K562 (cell line): ENCODE results near the gene DNAJB4.

ENCODE experiments used
- EP300 ChIP-seq: IDR thresholded peaks from 2 replicates; pipeline ENCODE4 v1.6.1; 2012; ENCODE audit warnings: low read length, improper control_type of control experiment
- MED1 ChIP-seq: sonication (generic); formaldehyde crosslinking; IDR thresholded peaks from 2 replicates; pipeline ENCODE4 v1.8.1; 2023; ENCODE audit warnings: missing genetic modification reagents, borderline replicate concordance
- RAD21 ChIP-seq, 2 experiments: fragments of 250-450 bp in 1 of 2; fragments of 450-650 bp in 1 of 2; sonication (Bioruptor Pico) in 1 of 2; formaldehyde crosslinking in 1 of 2; IDR thresholded peaks in 1 of 2; conservative IDR thresholded peaks in 1 of 2; 2 replicates each; pipeline versions ENCODE4 v1.4.0 to v1.8.0; 2020 to 2022; ENCODE audit warnings: mild to moderate bottlenecking in 2 of 2, moderate library complexity in 1 of 2
- TF ChIP-seq, protein P1 (sequence below): sonication (generic); formaldehyde crosslinking; IDR thresholded peaks from 2 replicates; pipeline ENCODE4 v1.8.0; 2022; ENCODE audit warnings: missing genetic modification reagents, mild to moderate bottlenecking, borderline replicate concordance

DNA sequence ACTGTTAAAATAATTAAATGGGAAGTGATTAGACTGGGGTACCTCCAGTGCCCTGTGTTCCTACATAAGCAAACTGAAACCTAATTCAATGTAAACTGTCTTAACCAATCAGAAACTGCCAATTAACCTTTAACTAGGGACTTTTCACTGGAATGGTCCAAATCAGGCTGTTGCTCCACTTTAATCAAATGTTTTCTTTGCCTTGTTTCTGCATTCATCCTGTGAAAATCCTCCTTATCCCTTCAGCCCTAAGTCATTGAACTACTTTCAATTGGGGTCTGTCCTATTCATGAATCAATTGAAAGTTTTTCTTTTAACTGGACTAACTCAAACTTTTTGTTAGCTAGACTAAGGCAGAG lies 20.8 kb upstream of the DNAJB4 start:
- TF ChIP-seq RAD21 (CRISPR knock-in tag; conservative IDR thresholded peaks at IDR 0.05 in 1 of 2, IDR thresholded peaks at IDR 0.05 in 1 of 2) (no peak), MED1 (CRISPR knock-in tag) (no peak), EP300 (no peak)
- TF ChIP-seq, protein P1, sequence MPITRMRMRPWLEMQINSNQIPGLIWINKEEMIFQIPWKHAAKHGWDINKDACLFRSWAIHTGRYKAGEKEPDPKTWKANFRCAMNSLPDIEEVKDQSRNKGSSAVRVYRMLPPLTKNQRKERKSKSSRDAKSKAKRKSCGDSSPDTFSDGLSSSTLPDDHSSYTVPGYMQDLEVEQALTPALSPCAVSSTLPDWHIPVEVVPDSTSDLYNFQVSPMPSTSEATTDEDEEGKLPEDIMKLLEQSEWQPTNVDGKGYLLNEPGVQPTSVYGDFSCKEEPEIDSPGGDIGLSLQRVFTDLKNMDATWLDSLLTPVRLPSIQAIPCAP (CRISPR knock-in tag), result no peak
